Body of pancreas (tissue), 4 donors: ENCODE results near the gene TMEM184A.

ENCODE experiments used
- POLR2A ChIP-seq, 3 donors: fragments of 450-650 bp; IDR thresholded peaks; one replicate each; pipeline ENCODE4 v1.6.1; 2016; ENCODE audit warnings: antibody characterized with exemption in 3 of 3, mild to moderate bottlenecking in 2 of 3
- TF ChIP-seq, protein P1 (sequence below), 7 experiments: fragments of 450-650 bp in 4 of 7; fragments of 200-600 bp in 3 of 7; sonication (generic) in 3 of 7; IDR thresholded peaks; one replicate each; pipeline ENCODE4 v1.5.1; 2016 to 2019; ENCODE audit warnings: antibody characterized with exemption in 7 of 7

DNA sequence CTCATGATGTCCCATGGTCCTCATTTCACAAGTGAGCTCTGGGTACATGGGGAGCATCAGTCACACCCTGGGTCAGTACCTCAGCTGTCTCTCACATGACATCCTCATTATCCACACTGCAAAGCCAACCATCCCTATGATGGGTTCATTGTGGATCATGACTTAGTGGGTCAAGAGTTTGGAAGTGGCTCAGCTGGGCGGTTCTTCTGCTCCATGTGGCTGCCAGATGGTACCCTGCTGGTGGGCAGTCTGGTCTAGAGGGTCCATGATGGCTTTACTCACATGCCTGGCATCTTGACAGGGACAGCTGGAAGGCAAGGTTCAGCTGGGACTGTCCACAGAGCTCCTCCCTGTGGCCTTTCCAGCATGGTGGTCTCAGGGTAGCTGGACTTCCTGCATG, 33.0 kb upstream of the TMEM184A start:
- no peak for TF ChIP-seq POLR2A (IDR thresholded peaks at IDR 0.05)
- TF ChIP-seq, protein P1, sequence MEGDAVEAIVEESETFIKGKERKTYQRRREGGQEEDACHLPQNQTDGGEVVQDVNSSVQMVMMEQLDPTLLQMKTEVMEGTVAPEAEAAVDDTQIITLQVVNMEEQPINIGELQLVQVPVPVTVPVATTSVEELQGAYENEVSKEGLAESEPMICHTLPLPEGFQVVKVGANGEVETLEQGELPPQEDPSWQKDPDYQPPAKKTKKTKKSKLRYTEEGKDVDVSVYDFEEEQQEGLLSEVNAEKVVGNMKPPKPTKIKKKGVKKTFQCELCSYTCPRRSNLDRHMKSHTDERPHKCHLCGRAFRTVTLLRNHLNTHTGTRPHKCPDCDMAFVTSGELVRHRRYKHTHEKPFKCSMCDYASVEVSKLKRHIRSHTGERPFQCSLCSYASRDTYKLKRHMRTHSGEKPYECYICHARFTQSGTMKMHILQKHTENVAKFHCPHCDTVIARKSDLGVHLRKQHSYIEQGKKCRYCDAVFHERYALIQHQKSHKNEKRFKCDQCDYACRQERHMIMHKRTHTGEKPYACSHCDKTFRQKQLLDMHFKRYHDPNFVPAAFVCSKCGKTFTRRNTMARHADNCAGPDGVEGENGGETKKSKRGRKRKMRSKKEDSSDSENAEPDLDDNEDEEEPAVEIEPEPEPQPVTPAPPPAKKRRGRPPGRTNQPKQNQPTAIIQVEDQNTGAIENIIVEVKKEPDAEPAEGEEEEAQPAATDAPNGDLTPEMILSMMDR (IDR thresholded peaks at IDR 0.05) = no peak
